Stomach (tissue), 4 donors: ENCODE data around the gene DLX2.

Source experiments
- CTCF ChIP-seq, 7 experiments: fragments of 450-650 bp in 4 of 7; fragments of 200-600 bp in 3 of 7; sonication (generic) in 3 of 7; IDR thresholded peaks; one replicate each; pipeline ENCODE4 v1.5.1; 2016 to 2019; ENCODE audit warnings: antibody characterized with exemption in 7 of 7, control low read depth in 2 of 7, mild to moderate bottlenecking in 1 of 7
- EP300 ChIP-seq: sonication (generic); formaldehyde crosslinking; IDR thresholded peaks from one replicate; pipeline ENCODE4 v1.6.1; 2017; ENCODE audit warnings: antibody characterized with exemption
- POLR2A ChIP-seq, 4 donors: fragments of 450-650 bp; IDR thresholded peaks; one replicate each; pipeline ENCODE4 v1.6.1; 2016; ENCODE audit warnings: antibody characterized with exemption in 4 of 4, control low read depth in 2 of 4, mild to moderate bottlenecking in 1 of 4, moderate library complexity in 1 of 4
- POLR2AphosphoS5 ChIP-seq, 3 donors: sonication (generic); formaldehyde crosslinking; IDR thresholded peaks; one replicate each; pipeline ENCODE4 v1.6.1; 2016; ENCODE audit warnings: antibody characterized with exemption in 3 of 3

- TF ChIP-seq EP300, result no peak
- TF ChIP-seq CTCF (IDR thresholded peaks at IDR 0.05), result no peak
- TF ChIP-seq POLR2A (IDR thresholded peaks at IDR 0.05), result no peak
- no peak for TF ChIP-seq POLR2AphosphoS5 (IDR thresholded peaks at IDR 0.05)
Observed at GRCh38 chr2:172073518-172073917, 29.2 kb downstream of the DLX2 start.
